Chondrocyte (in vitro differentiated cells): ENCODE data around the gene ARHGEF17. TPM values are rescaled to one million over a fixed set of nuclear protein-coding genes. Genes with fewer than 3 reads are reported as not detected.

Experiments used
- DNase-seq: peaks from one replicate; pipeline ENCODE4 v3.0.0; 2021; ENCODE audit warnings: mixed read lengths, low spot score
- H3K27ac Mint-ChIP-seq: one replicate; pipeline ENCODE4 v1.8.0; 2021; ENCODE audit warnings: mild to moderate bottlenecking, moderate library complexity, mixed read lengths; ENCODE audit not compliant: unreplicated experiment
- H3K27me3 Mint-ChIP-seq: 2 replicates; pipeline ENCODE4 v1.8.0; 2021; ENCODE audit warnings: low read depth, mixed read lengths
- H3K36me3 Mint-ChIP-seq: 2 replicates; pipeline ENCODE4 v1.8.0; 2021; ENCODE audit warnings: low read depth, mixed read lengths
- H3K4me1 Mint-ChIP-seq: 2 replicates; pipeline ENCODE4 v1.8.0; 2021; ENCODE audit warnings: low read depth, mild to moderate bottlenecking, mixed read lengths
- H3K4me3 Mint-ChIP-seq: one replicate; pipeline ENCODE4 v1.8.0; 2021; ENCODE audit warnings: mild to moderate bottlenecking, moderate library complexity, mixed read lengths; ENCODE audit not compliant: unreplicated experiment
- H3K9me3 Mint-ChIP-seq: 2 replicates; pipeline ENCODE4 v1.8.0; 2021; ENCODE audit warnings: low read depth, mixed read lengths
- total RNA-seq: library from RNA; stranded (reverse); gene quantifications from 3 replicates; pipeline ENCODE4 v1.2.1, GENCODE V29; 2021
- TF ChIP-seq, protein P1 (sequence below): fragments of 200-600 bp; sonication (generic); IDR thresholded peaks from 2 replicates; pipeline ENCODE4 v1.5.0; 2021; ENCODE audit warnings: antibody characterized with exemption, mild to moderate bottlenecking, moderate library complexity

Gene ARHGEF17
- total RNA-seq, 1 donor from 2014 or later, result 114 TPM

DNA sequence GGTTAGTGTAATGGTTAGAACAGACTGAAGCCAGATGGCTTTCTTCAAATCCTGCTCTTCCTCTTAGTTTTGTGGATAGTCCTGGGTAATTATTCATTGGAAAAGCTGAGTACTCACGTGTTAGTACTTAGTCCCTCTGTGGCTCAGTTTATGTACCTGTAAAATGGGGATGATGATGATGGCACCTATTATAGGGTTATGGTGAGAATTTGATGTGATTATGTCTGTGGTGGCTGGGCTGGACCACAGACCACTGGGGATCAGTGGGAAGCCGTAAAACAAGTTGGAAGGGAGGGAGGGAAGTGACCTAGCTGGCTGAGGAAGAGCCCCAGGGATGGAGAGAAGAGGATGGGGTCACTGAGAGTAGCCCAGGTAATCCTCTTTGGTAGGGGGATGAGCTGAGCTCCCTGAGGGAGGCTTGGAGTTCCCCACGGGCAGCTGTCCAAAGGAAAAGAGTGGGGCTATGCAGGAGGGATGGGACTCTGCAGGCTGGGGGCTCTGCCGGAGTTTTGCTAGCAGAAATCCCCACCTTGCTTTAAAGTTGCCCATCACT is 19.8 kb downstream of the ARHGEF17 start:
- H3K27ac Mint-ChIP-seq, result peak overlapping the region; percentile 69
- peaks cover 94% of the 10 kb centered on the region for H3K4me1 Mint-ChIP-seq
- no peaks in the 10 kb centered on the region for H3K27me3 Mint-ChIP-seq
- DNase-seq, result no peak
- H3K36me3 Mint-ChIP-seq, result peaks cover 4% of the 10 kb centered on the region
- no peaks in the 10 kb centered on the region for H3K9me3 Mint-ChIP-seq
- no peak overlapping the region for H3K4me3 Mint-ChIP-seq
- TF ChIP-seq, protein P1, sequence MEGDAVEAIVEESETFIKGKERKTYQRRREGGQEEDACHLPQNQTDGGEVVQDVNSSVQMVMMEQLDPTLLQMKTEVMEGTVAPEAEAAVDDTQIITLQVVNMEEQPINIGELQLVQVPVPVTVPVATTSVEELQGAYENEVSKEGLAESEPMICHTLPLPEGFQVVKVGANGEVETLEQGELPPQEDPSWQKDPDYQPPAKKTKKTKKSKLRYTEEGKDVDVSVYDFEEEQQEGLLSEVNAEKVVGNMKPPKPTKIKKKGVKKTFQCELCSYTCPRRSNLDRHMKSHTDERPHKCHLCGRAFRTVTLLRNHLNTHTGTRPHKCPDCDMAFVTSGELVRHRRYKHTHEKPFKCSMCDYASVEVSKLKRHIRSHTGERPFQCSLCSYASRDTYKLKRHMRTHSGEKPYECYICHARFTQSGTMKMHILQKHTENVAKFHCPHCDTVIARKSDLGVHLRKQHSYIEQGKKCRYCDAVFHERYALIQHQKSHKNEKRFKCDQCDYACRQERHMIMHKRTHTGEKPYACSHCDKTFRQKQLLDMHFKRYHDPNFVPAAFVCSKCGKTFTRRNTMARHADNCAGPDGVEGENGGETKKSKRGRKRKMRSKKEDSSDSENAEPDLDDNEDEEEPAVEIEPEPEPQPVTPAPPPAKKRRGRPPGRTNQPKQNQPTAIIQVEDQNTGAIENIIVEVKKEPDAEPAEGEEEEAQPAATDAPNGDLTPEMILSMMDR, result no peak

DNA sequence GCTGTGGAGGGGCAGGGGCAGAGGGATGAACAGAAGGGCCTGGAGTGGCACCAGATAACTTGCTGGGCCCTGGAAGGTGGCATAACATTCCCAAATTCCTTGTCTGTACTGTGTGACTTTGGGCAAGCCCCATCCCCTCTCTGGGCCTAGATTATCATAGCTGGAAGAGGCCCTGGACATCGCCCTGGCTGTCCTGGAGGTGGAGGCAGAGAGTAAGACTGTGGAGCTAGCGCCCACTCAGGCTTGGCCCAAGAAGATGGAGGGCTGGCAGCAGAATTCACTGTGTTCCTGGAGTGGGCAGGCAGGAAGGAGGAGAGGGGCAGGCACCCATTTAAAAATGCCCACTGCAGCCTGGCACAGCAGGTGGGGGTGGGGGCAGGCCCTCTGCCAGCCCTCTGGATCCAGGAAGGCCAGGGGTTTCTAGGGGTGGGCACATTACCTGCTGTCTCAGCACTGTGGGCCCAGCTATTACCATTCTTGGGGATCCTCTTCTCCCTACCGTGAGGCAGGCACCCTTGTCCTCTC is 22.6 kb downstream of the ARHGEF17 start:
- H3K4me3 Mint-ChIP-seq, result peak overlapping the region; percentile 4
- peaks cover 94% of the 10 kb centered on the region for H3K4me1 Mint-ChIP-seq
- H3K9me3 Mint-ChIP-seq, result no peaks in the 10 kb centered on the region
- TF ChIP-seq, protein P1, result peak; percentile 70
- H3K27ac Mint-ChIP-seq, result peak overlapping the region; percentile 77
- DNase-seq, result no peak
- H3K27me3 Mint-ChIP-seq, result no peaks in the 10 kb centered on the region
- H3K36me3 Mint-ChIP-seq, result peaks cover 4% of the 10 kb centered on the region

DNA sequence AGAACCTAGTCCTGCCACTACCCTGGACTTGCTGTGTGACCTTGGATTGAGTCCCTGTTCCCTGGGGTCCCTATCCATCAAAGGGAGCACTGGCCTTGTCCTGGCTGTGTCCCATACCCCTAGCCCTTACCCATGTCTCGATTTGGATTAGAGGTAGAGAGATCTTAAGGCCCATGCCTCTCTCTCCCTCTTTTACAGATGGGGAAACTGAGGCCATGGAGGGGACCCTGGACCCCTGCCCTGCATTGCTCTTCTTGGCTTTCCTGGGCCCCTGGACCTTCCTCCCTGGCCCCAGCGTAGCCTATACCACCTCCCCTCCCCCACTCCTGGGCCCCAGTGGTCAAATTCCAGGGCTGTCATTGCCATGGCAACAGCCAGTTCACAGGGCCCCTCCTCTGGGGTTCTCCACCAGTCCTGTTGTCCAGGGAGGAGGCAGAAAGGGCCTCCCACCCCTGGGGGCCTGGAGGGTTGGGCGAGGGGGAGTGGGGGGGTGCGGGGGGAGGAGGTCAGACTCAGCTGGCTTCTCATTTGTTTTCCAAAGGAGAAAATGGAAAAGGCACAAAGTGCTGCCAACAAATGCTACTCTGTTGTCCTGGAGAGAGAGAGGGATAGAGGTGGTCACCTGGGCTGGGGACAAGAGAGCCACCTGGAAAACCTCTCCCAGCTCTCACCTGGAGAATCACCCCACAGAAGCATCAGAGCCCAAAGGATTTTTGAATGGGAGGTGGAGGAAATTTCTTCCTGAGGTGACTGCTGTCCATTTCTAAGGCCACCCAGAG is 23.3 kb downstream of the ARHGEF17 start:
- DNase-seq, result no peak
- Mint-ChIP-seq H3K27me3 (no peaks in the 10 kb centered on the region), H3K9me3 (no peaks in the 10 kb centered on the region), H3K27ac (peak overlapping the region; percentile 77), H3K4me1 (peaks cover 88% of the 10 kb centered on the region), H3K4me3 (no peak overlapping the region), H3K36me3 (peaks cover 4% of the 10 kb centered on the region)
- TF ChIP-seq, protein P1, result no peak

DNA sequence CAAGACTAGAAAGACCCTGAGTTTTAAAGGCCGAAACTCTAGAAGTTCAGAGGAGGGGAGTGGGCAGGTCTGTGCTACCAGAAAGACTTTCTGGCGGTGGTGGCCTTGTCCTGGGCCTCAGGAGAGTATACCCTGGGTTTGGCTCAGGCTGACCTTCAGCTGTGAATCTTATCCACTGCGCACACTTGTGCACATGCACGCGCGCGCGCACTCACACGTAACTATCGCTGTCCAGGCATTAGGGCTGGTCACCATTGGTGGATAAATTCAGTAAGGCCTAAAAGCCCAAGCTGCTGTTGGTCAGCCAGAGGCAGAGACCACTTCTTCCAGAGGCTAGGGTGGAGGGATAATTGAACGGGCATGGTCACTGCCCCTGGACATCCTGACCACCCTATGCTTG is 25.1 kb downstream of the ARHGEF17 start:
- Mint-ChIP-seq H3K27me3 (no peaks in the 10 kb centered on the region), H3K36me3 (no peaks in the 10 kb centered on the region), H3K4me1 (peaks cover 77% of the 10 kb centered on the region), H3K4me3 (no peak overlapping the region), H3K9me3 (no peaks in the 10 kb centered on the region), H3K27ac (peak overlapping the region; percentile 93)
- DNase-seq, result no peak
- TF ChIP-seq, protein P1, result no peak

DNA sequence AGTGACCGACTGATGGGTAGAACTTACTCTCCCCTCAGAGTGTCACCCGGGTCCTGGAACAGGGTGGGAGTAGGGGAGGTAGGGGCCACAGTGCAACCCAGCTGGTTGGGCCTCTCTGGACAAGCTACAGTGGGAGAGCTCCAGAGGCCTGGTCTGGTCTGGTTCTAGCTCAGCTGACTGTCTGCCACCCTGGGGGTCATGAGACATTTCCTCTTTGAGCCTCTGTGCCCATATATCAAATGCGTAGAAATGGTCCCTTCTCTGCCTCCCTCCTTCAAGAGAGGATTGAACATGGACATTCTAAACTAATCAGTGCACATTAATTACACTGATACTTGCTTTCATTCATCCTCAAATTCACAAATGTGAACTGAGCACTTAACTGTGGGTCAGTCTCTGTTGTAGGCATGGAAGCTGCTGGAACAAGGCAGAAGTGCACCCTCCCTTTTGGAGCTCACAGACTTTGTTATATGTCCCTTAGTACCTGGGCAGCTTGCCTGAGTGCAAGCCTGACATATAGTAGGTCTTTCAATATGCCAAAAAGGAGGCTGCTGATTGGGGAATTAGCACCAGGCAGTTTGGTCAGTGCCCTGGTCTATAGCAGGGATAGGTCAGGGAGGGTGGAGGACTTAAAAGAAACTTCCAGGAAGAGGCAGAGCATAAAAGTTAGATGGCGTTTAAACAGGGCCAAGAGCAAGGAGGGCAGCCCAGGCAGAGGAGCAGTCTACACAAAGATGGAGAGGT is 25.7 kb downstream of the ARHGEF17 start:
- TF ChIP-seq, protein P1, result no peak
- H3K9me3 Mint-ChIP-seq, result no peaks in the 10 kb centered on the region
- no peaks in the 10 kb centered on the region for H3K27me3 Mint-ChIP-seq
- no peak for DNase-seq
- H3K4me1 Mint-ChIP-seq, result peaks cover 75% of the 10 kb centered on the region
- peak overlapping the region; percentile 49 for H3K4me3 Mint-ChIP-seq
- H3K36me3 Mint-ChIP-seq, result no peaks in the 10 kb centered on the region
- peak overlapping the region; percentile 93 for H3K27ac Mint-ChIP-seq
